Trophoblast cell (in vitro differentiated cells and primary cell): ENCODE results near the gene OLIG1.

Experiments used
- DNase-seq, 2 donors: peaks; one replicate each; pipeline ENCODE4 v3.0.0-alpha.2; 2016
- H2AFZ ChIP-seq: 2 replicates; pipeline ENCODE4 v1.6.1; 2013; ENCODE audit warnings: low read length, moderate library complexity, mild to moderate bottlenecking; ENCODE audit not compliant: insufficient read depth, poor library complexity
- H2AK5ac ChIP-seq: 2 replicates; pipeline ENCODE4 v1.6.1; 2013; ENCODE audit warnings: mild to moderate bottlenecking, low read length
- H2BK120ac ChIP-seq: 2 replicates; pipeline ENCODE4 v1.6.1; 2013; ENCODE audit warnings: low read length, mild to moderate bottlenecking, moderate library complexity; ENCODE audit not compliant: insufficient read depth, poor library complexity
- H2BK12ac ChIP-seq: 2 replicates; pipeline ENCODE4 v1.6.1; 2013; ENCODE audit warnings: mild to moderate bottlenecking, low read length, moderate library complexity
- H2BK5ac ChIP-seq: 2 replicates; pipeline ENCODE4 v1.6.1; 2013; ENCODE audit warnings: low read length, low read depth, moderate library complexity, mild to moderate bottlenecking; ENCODE audit not compliant: poor library complexity
- H3K14ac ChIP-seq: 2 replicates; pipeline ENCODE4 v1.6.1; 2013; ENCODE audit warnings: mild to moderate bottlenecking, low read length
- H3K18ac ChIP-seq: 2 replicates; pipeline ENCODE4 v1.6.1; 2013; ENCODE audit warnings: mild to moderate bottlenecking, low read length
- H3K23ac ChIP-seq: 2 replicates; pipeline ENCODE4 v1.6.1; 2013; ENCODE audit warnings: low read length
- H3K27ac ChIP-seq: 2 replicates; pipeline ENCODE4 v1.5.1; 2013; ENCODE audit warnings: low read depth, mild to moderate bottlenecking, inconsistent platforms, low read length, moderate library complexity
- H3K27me3 ChIP-seq: 2 replicates; pipeline ENCODE4 v1.6.1; 2013; ENCODE audit warnings: inconsistent platforms, mild to moderate bottlenecking, low read length, moderate library complexity; ENCODE audit not compliant: insufficient read depth
- H3K36me3 ChIP-seq, 2 experiments: 1 replicate in 1 of 2; 2 replicates in 1 of 2; pipeline ENCODE4 v1.6.1; 2013; ENCODE audit warnings: low read length in 2 of 2, mild to moderate bottlenecking in 2 of 2, moderate library complexity in 1 of 2; ENCODE audit not compliant: insufficient read depth in 2 of 2, control insufficient read depth in 1 of 2
- H3K4ac ChIP-seq: 2 replicates; pipeline ENCODE4 v1.6.1; 2013; ENCODE audit warnings: low read depth, mild to moderate bottlenecking, low read length, moderate library complexity
- H3K4me1 ChIP-seq, 2 experiments: 1 replicate in 1 of 2; 2 replicates in 1 of 2; pipeline ENCODE4 v1.6.1; 2013; ENCODE audit warnings: low read length in 2 of 2, mild to moderate bottlenecking in 2 of 2, moderate library complexity in 1 of 2; ENCODE audit not compliant: insufficient read depth in 2 of 2, control insufficient read depth in 1 of 2
- H3K4me2 ChIP-seq: 2 replicates; pipeline ENCODE4 v1.6.1; 2013; ENCODE audit warnings: inconsistent platforms, mild to moderate bottlenecking, low read length, moderate library complexity
- H3K4me3 ChIP-seq: 2 replicates; pipeline ENCODE4 v1.5.1; 2013; ENCODE audit warnings: mild to moderate bottlenecking, low read depth, low read length, inconsistent platforms
- H3K79me1 ChIP-seq: one replicate; pipeline ENCODE4 v1.6.1; 2013; ENCODE audit warnings: low read length
- H3K79me2 ChIP-seq: 2 replicates; pipeline ENCODE4 v1.6.1; 2013; ENCODE audit warnings: low read length, mild to moderate bottlenecking; ENCODE audit not compliant: control insufficient read depth, insufficient read depth, poor library complexity
- H3K9ac ChIP-seq: 2 replicates; pipeline ENCODE4 v1.6.1; 2013; ENCODE audit warnings: mild to moderate bottlenecking, low read length
- H3K9me3 ChIP-seq: 2 replicates; pipeline ENCODE4 v1.6.1; 2013; ENCODE audit warnings: low read depth, mild to moderate bottlenecking, control low read depth, inconsistent platforms, low read length; ENCODE audit not compliant: insufficient read depth
- H4K12ac ChIP-seq: 2 replicates; pipeline ENCODE4 v1.6.1; 2013; ENCODE audit warnings: low read depth, mild to moderate bottlenecking, low read length, moderate library complexity
- H4K8ac ChIP-seq: 2 replicates; pipeline ENCODE4 v1.6.1; 2013; ENCODE audit warnings: low read depth, mild to moderate bottlenecking, low read length, moderate library complexity
- H4K91ac ChIP-seq: one replicate; pipeline ENCODE4 v1.6.1; 2013; ENCODE audit warnings: low read depth, mild to moderate bottlenecking, low read length, moderate library complexity
- WGBS: extraction: QIAGEN DNeasy Blood & Tissue Kit; methylation state at CpG from one replicate; pipeline ENCODE4 v1.1.7; 2013; ENCODE audit warnings: missing lambda C conversion rate; ENCODE audit not compliant: insufficient read length, insufficient coverage; ENCODE audit errors: extremely low coverage; 5-methylcytosine and 5-hydroxymethylcytosine counted together

OLIG1 gene

DNA sequence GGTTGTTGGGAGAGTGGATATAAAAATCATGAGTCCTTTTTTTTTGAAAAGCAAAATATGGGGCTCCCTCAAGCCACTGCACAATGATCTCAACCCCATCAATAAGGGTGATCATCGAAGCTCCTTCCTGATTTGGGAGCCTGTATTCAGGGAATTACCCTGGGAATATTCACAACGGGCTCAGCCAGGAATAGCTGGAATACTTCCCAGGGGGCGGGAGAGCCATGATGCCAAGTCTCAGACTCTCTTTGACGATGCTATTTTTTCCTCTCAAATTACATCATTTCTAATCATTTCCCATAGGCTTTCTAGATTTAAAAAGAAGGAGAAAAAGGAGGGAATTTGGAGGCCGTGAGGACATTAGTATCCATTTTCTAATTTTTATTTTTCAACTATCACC lies 18.4 kb downstream of the OLIG1 start:
- Histone ChIP-seq H3K4me1 (no peaks in the 10 kb centered on the region), H3K9me3 (no peaks in the 10 kb centered on the region), H3K9ac (no peak overlapping the region), H3K18ac (no peak overlapping the region), H3K14ac (no peak overlapping the region), H3K36me3 (no peaks in the 10 kb centered on the region), H2BK5ac (no peak overlapping the region), H3K4me3 (no peak overlapping the region), H3K27ac (no peak overlapping the region), H2BK12ac (no peak overlapping the region), H3K23ac (no peak overlapping the region), H2AK5ac (no peak overlapping the region), H4K12ac (no peak overlapping the region), H4K91ac (no peak overlapping the region), H3K27me3 (no peaks in the 10 kb centered on the region), H3K79me2 (no peaks in the 10 kb centered on the region), H2BK120ac (no peak overlapping the region), H4K8ac (no peak overlapping the region), H3K79me1 (no peaks in the 10 kb centered on the region), H3K4ac (no peak overlapping the region), H2AFZ (no peak overlapping the region), H3K4me2 (no peak overlapping the region)
- no peak for DNase-seq
- no CpG with 5 or more reads among the region's 5 CpGs for WGBS

GRCh38 chr21:33089395-33090119 lies 19.6 kb downstream of the OLIG1 start:
- Histone ChIP-seq H3K27me3 (no peaks in the 10 kb centered on the region), H4K12ac (no peak overlapping the region), H3K9ac (no peak overlapping the region), H2AFZ (no peak overlapping the region), H3K4me2 (no peak overlapping the region), H2AK5ac (no peak overlapping the region), H3K4me3 (no peak overlapping the region), H4K8ac (no peak overlapping the region), H3K9me3 (no peaks in the 10 kb centered on the region), H2BK120ac (no peak overlapping the region), H3K4me1 (no peaks in the 10 kb centered on the region), H3K4ac (no peak overlapping the region), H3K27ac (no peak overlapping the region), H2BK12ac (no peak overlapping the region), H3K36me3 (no peaks in the 10 kb centered on the region), H4K91ac (no peak overlapping the region), H3K18ac (no peak overlapping the region), H3K23ac (no peak overlapping the region), H3K79me2 (no peaks in the 10 kb centered on the region), H3K14ac (no peak overlapping the region), H2BK5ac (no peak overlapping the region), H3K79me1 (no peaks in the 10 kb centered on the region)
- WGBS: no CpG with 5 or more reads among the region's 4 CpGs
- peak in 1 of 2 donors; percentile 33 for DNase-seq

DNA sequence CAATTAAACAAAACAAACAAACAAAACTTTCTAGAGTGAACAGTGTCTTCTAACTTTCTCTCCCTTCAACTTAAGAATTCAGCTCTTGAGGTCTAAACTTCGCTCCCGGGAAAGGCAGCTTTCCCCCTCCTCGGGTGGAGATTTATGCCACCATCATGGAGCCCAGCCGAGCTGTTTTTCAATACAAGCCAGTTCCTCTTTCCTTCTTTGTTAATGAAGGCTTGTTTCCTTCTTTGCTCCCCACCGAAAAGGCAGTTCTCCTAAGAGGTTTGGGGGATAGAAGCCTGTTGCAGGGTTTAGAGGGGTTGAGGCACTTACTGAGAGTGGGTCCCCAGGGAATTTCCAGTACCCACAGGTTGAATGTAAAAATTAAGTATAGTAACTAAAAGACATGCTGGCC lies 26.5 kb downstream of the OLIG1 start:
- no peaks in the 10 kb centered on the region for H3K79me1 ChIP-seq
- H2AK5ac ChIP-seq: no peak overlapping the region
- H3K27me3 ChIP-seq: no peaks in the 10 kb centered on the region
- no peak overlapping the region for H3K4ac ChIP-seq
- H3K9me3 ChIP-seq: no peaks in the 10 kb centered on the region
- no peak overlapping the region for H3K4me3 ChIP-seq
- H3K18ac ChIP-seq: no peak overlapping the region
- H3K79me2 ChIP-seq: no peaks in the 10 kb centered on the region
- no peak overlapping the region for H3K27ac ChIP-seq
- no peak overlapping the region for H2AFZ ChIP-seq
- H2BK12ac ChIP-seq: no peak overlapping the region
- no peak overlapping the region for H2BK5ac ChIP-seq
- no peak overlapping the region for H3K14ac ChIP-seq
- no peak overlapping the region for H4K12ac ChIP-seq
- DNase-seq: no peak
- no CpG with 5 or more reads among the region's 5 CpGs for WGBS
- no peak overlapping the region for H3K9ac ChIP-seq
- H3K23ac ChIP-seq: no peak overlapping the region
- no peak overlapping the region for H2BK120ac ChIP-seq
- no peaks in the 10 kb centered on the region for H3K36me3 ChIP-seq
- no peaks in the 10 kb centered on the region for H3K4me1 ChIP-seq
- no peak overlapping the region for H3K4me2 ChIP-seq
- no peak overlapping the region for H4K8ac ChIP-seq
- H4K91ac ChIP-seq: no peak overlapping the region

- no peak overlapping the region for H3K9ac ChIP-seq
- no peak overlapping the region for H3K18ac ChIP-seq
- H3K27me3 ChIP-seq: no peaks in the 10 kb centered on the region
- H2AFZ ChIP-seq: no peak overlapping the region
- H3K36me3 ChIP-seq: no peaks in the 10 kb centered on the region
- H4K12ac ChIP-seq: no peak overlapping the region
- H2BK12ac ChIP-seq: no peak overlapping the region
- H3K4me3 ChIP-seq: no peak overlapping the region
- H2BK120ac ChIP-seq: no peak overlapping the region
- H4K8ac ChIP-seq: no peak overlapping the region
- no peaks in the 10 kb centered on the region for H3K4me1 ChIP-seq
- no peak overlapping the region for H3K4me2 ChIP-seq
- DNase-seq: no peak
- WGBS: no CpG with 5 or more reads among the region's 7 CpGs
- no peaks in the 10 kb centered on the region for H3K79me2 ChIP-seq
- no peak overlapping the region for H3K4ac ChIP-seq
- H3K23ac ChIP-seq: no peak overlapping the region
- no peak overlapping the region for H2BK5ac ChIP-seq
- H3K79me1 ChIP-seq: no peaks in the 10 kb centered on the region
- no peak overlapping the region for H3K27ac ChIP-seq
- no peak overlapping the region for H2AK5ac ChIP-seq
- no peak overlapping the region for H3K14ac ChIP-seq
- H4K91ac ChIP-seq: no peak overlapping the region
- H3K9me3 ChIP-seq: no peaks in the 10 kb centered on the region
Observed at GRCh38 chr21:33099131-33099530, 29.2 kb downstream of the OLIG1 start.
